Adipocyte (in vitro differentiated cells): ENCODE measurements around the gene GLYATL1.
"Not testable (repeated sequence)": the region's sequence is repeated elsewhere in the genome, so short reads cannot be mapped to it uniquely, and the experiment has no call there.

Experiments
- DNase-seq: peaks from one replicate; pipeline ENCODE4 v3.0.0-alpha.2; 2015; ENCODE audit warnings: low read depth
- H3K27me3 ChIP-seq: replicated peaks from 2 replicates; pipeline ENCODE4 v1.7.0; 2013; ENCODE audit warnings: mild to moderate bottlenecking, low read length, moderate library complexity; ENCODE audit not compliant: control insufficient read depth, insufficient read depth
- H3K36me3 ChIP-seq: 2 replicates; pipeline ENCODE4 v1.7.0; 2013; ENCODE audit warnings: low read length, mild to moderate bottlenecking, moderate library complexity; ENCODE audit not compliant: control insufficient read depth, insufficient read depth, severe bottlenecking
- H3K4me1 ChIP-seq: 2 replicates; pipeline ENCODE4 v1.7.0; 2013; ENCODE audit warnings: mild to moderate bottlenecking, low read length, moderate library complexity; ENCODE audit not compliant: control insufficient read depth, insufficient read depth
- H3K4me3 ChIP-seq: 2 replicates; pipeline ENCODE4 v1.7.0; 2013; ENCODE audit warnings: mild to moderate bottlenecking, low read length, moderate library complexity
- H3K9ac ChIP-seq: 2 replicates; pipeline ENCODE4 v1.7.0; 2013; ENCODE audit warnings: mild to moderate bottlenecking, low read length, moderate library complexity
- H3K9me3 ChIP-seq: 2 replicates; pipeline ENCODE4 v1.7.0; 2013; ENCODE audit warnings: mild to moderate bottlenecking, low read length, moderate library complexity; ENCODE audit not compliant: control insufficient read depth

Gene GLYATL1

DNA sequence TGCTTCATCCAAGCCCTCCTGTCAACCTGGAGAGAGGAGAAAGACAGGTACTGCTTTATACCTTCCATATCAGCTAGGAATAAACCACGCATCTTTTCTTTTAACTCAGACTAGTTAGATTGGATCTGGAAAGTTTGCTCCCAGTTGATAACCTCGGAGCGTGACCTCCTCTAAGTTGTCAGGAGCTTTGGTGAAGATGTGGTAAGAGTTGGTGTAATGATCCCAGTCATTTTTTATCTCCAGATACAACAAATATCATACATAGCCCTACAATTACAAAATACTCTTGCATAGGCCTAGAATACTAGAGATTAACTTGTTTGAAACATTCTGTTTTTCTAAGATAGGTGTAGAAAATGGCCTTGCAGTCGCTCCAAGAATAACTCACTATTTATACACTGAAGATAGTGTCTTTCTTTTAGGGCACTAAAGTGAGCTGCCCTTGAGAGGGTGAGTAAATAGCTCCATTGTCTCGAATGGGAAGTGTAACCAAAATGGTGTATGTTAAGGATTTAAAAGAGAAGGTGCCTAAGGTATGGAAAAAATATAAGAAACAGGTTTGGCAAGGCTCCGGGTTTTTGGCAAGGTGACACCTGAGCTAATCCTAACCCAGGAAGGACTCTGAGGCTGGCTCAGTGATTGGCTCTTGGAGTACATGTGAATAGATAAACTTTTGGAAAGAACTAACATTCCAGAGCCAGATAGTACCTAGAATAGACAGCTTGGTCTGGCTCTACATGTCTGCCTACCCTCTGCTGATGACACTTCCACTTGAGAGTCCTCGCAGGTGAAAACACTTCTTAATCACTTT is 59.4 kb downstream of the GLYATL1 start:
- no peaks in the 10 kb centered on the region for H3K4me1 ChIP-seq
- no peak overlapping the region for H3K9ac ChIP-seq
- H3K27me3 ChIP-seq: no peaks in the 10 kb centered on the region
- H3K36me3 ChIP-seq: no peaks in the 10 kb centered on the region
- no peak for DNase-seq
- H3K9me3 ChIP-seq: no peaks in the 10 kb centered on the region
- no peak overlapping the region for H3K4me3 ChIP-seq

DNA sequence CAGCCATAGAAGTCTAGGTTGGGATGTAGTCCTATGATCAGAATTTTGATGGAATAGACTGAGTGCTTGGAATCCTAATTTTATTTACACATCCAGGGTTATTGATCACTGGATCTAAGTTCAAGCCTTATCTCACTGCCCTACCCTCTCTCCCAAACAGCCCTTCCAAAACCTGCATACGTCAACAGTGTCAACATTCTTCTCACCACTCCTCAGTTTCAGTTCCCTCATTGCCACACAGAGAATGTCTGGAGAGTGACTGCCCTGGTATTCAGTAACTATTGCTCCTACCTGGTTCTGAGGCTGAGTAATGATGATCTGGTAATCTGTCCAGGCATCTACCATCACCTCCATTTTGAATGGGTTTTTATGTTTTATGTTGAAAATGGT is 60.0 kb downstream of the GLYATL1 start:
- no peak for DNase-seq
- Histone ChIP-seq H3K4me3 (no peak overlapping the region), H3K36me3 (no peaks in the 10 kb centered on the region), H3K9me3 (no peaks in the 10 kb centered on the region), H3K27me3 (no peaks in the 10 kb centered on the region), H3K4me1 (no peaks in the 10 kb centered on the region), H3K9ac (no peak overlapping the region)

DNA sequence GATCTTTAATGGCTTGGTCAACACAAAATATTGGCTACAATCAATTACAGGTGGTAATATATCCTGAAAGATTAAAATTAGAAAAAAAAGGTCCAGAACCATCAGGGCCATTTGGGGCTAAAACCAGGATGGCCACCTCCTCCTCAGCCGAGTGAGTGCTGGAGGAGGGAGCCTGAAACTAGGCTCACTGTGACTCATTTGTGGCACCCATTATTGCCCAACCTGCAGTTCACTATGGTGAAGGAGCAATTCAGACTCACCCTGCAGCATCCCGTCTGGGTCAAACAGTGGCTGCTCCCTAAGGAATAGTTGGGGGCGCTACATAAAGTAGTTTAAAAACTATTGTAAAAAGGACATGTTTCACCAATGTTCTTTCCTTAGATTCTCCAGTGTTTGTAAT is 60.7 kb downstream of the GLYATL1 start:
- H3K36me3 ChIP-seq: no peaks in the 10 kb centered on the region
- DNase-seq: no peak
- no peaks in the 10 kb centered on the region for H3K9me3 ChIP-seq
- no peaks in the 10 kb centered on the region for H3K27me3 ChIP-seq
- no peak overlapping the region for H3K9ac ChIP-seq
- no peak overlapping the region for H3K4me3 ChIP-seq
- no peaks in the 10 kb centered on the region for H3K4me1 ChIP-seq

DNA sequence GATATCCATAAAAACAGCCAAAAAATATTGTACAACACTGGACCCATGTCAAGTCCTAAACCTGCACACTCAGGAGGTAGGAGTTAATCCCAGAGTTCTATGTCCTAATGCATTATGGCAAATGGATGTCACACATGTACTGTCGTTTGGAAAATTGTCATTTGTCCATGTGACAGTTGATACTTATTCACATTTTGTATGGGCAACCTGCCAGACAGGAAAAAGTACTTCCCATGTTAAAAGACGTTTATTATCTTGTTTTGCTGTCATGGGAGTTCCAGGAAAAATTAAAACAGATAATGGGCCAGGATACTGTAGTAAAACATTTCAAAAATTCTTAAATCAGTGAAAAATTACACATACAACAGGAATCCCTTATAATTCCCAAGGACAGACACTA is 62.7 kb downstream of the GLYATL1 start:
- H3K27me3 ChIP-seq, H3K4me1 ChIP-seq, H3K36me3 ChIP-seq, H3K9ac ChIP-seq, H3K4me3 ChIP-seq, H3K9me3 ChIP-seq, DNase-seq: not testable (repeated sequence)
